ENCODE results near the gene CPNE8.

DNA sequence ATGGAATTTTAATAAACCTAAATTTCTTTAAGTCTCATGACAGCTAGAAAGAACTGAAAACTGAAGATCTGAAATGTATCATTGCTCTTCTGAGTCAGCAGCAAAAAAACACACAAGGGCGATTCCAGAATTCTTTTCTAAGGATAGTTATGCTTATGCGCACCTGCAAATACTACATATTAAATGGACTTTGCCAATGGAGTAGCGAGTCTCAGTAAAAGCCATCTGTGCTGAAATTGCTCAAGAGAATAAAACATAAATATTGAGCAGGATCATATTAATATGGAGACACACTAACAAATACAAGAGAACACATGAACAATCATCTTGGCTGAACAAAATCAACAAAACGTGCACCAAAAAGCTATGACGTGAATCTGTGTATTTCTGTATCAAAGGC is 73.7 kb downstream of the CPNE8 start:
- TF ChIP-seq, protein P1, sequence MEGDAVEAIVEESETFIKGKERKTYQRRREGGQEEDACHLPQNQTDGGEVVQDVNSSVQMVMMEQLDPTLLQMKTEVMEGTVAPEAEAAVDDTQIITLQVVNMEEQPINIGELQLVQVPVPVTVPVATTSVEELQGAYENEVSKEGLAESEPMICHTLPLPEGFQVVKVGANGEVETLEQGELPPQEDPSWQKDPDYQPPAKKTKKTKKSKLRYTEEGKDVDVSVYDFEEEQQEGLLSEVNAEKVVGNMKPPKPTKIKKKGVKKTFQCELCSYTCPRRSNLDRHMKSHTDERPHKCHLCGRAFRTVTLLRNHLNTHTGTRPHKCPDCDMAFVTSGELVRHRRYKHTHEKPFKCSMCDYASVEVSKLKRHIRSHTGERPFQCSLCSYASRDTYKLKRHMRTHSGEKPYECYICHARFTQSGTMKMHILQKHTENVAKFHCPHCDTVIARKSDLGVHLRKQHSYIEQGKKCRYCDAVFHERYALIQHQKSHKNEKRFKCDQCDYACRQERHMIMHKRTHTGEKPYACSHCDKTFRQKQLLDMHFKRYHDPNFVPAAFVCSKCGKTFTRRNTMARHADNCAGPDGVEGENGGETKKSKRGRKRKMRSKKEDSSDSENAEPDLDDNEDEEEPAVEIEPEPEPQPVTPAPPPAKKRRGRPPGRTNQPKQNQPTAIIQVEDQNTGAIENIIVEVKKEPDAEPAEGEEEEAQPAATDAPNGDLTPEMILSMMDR (IDR thresholded peaks at IDR 0.05) = no peak
- no peak for TF ChIP-seq POLR2A (IDR thresholded peaks at IDR 0.05)
